Mucosa of stomach (tissue), 1 donor: Measurements from ENCODE around the gene CALY.

ENCODE experiments used
- H3K27me3 ChIP-seq: one replicate; pipeline ENCODE4 v1.7.0; 2013; ENCODE audit warnings: mild to moderate bottlenecking, low read length; ENCODE audit not compliant: control insufficient read depth, insufficient read depth
- H3K36me3 ChIP-seq: one replicate; pipeline ENCODE4 v1.7.0; 2013; ENCODE audit warnings: low read length; ENCODE audit not compliant: control insufficient read depth, insufficient read depth
- H3K4me1 ChIP-seq: one replicate; pipeline ENCODE4 v1.7.0; 2013; ENCODE audit warnings: mild to moderate bottlenecking, low read length; ENCODE audit not compliant: control insufficient read depth, insufficient read depth
- H3K4me3 ChIP-seq: one replicate; pipeline ENCODE4 v1.7.0; 2013; ENCODE audit warnings: low read length
- H3K9ac ChIP-seq: one replicate; pipeline ENCODE4 v1.7.0; 2013; ENCODE audit warnings: mild to moderate bottlenecking, low read length, moderate library complexity
- H3K9me3 ChIP-seq: one replicate; pipeline ENCODE4 v1.7.0; 2013; ENCODE audit warnings: mild to moderate bottlenecking, low read length, moderate library complexity; ENCODE audit not compliant: control insufficient read depth
- donor health status: Pancreatic carcinoma.

The CALY gene

GRCh38 chr10:133362846-133363245 is 26.1 kb upstream of the CALY start:
- Histone ChIP-seq H3K36me3 (peaks cover 16% of the 10 kb centered on the region), H3K4me1 (peaks cover 35% of the 10 kb centered on the region), H3K9ac (no peak overlapping the region), H3K9me3 (no peaks in the 10 kb centered on the region), H3K4me3 (no peak overlapping the region), H3K27me3 (no peaks in the 10 kb centered on the region)

DNA sequence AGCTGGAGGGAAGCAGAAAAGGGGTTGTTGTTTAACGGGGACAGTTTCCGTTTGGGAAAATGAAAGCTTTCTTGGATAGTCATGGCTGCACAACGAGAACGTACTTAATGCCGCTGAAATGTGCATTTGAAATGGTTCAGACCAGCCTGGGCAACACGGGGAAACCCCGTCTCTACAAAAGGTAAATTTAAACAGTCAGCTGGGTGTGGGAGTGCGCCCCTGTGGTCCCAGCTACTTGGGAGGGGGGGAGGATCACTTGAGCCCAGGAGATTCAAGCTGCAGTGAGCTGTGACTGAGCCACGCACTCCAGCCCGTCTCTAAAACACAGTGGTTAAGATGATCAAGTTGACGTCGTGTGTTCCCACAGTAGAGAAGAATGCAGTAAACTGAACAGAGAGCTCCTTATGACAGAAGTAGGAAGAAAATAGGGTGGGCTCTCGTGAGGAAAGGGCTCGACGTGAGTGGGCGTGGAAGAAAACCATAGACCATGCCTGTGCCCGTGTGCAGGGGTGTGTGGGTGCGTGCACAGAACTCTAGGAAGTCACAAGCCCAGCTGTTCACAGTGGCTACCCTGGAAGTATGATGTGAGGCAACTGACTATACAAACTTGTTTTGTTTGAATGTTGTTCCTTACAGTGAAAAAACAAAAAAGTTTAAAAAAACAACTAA is 25.2 kb upstream of the CALY start:
- H3K9me3 ChIP-seq, result no peaks in the 10 kb centered on the region
- H3K36me3 ChIP-seq, result peaks cover 16% of the 10 kb centered on the region
- no peak overlapping the region for H3K4me3 ChIP-seq
- no peak overlapping the region for H3K9ac ChIP-seq
- H3K4me1 ChIP-seq, result peaks cover 40% of the 10 kb centered on the region
- H3K27me3 ChIP-seq, result peaks cover 5% of the 10 kb centered on the region

GRCh38 chr10:133361227-133361626 is 24.5 kb upstream of the CALY start:
- Histone ChIP-seq H3K36me3 (peaks cover 10% of the 10 kb centered on the region), H3K4me1 (peaks cover 45% of the 10 kb centered on the region), H3K4me3 (no peak overlapping the region), H3K9ac (no peak overlapping the region), H3K9me3 (no peaks in the 10 kb centered on the region), H3K27me3 (peaks cover 6% of the 10 kb centered on the region)

- Histone ChIP-seq H3K27me3 (peaks cover 6% of the 10 kb centered on the region), H3K9ac (no peak overlapping the region), H3K9me3 (no peaks in the 10 kb centered on the region), H3K4me1 (peaks cover 37% of the 10 kb centered on the region), H3K36me3 (no peaks in the 10 kb centered on the region), H3K4me3 (no peak overlapping the region)
Observed at GRCh38 chr10:133359972-133360610, 23.4 kb upstream of the CALY start.

- Histone ChIP-seq H3K9ac (no peak overlapping the region), H3K27me3 (peaks cover 6% of the 10 kb centered on the region), H3K36me3 (no peaks in the 10 kb centered on the region), H3K4me1 (peaks cover 32% of the 10 kb centered on the region), H3K9me3 (no peaks in the 10 kb centered on the region), H3K4me3 (no peak overlapping the region)
Observed at GRCh38 chr10:133359554-133359971, 22.9 kb upstream of the CALY start.

GRCh38 chr10:133358925-133359310 is 22.2 kb upstream of the CALY start:
- H3K4me1 ChIP-seq, result peaks cover 29% of the 10 kb centered on the region
- peaks cover 6% of the 10 kb centered on the region for H3K27me3 ChIP-seq
- H3K9ac ChIP-seq, result no peak overlapping the region
- no peaks in the 10 kb centered on the region for H3K9me3 ChIP-seq
- no peak overlapping the region for H3K4me3 ChIP-seq
- H3K36me3 ChIP-seq, result no peaks in the 10 kb centered on the region

GRCh38 chr10:133358162-133358924 is 21.6 kb upstream of the CALY start:
- Histone ChIP-seq H3K9me3 (no peaks in the 10 kb centered on the region), H3K4me1 (peaks cover 29% of the 10 kb centered on the region), H3K36me3 (no peaks in the 10 kb centered on the region), H3K4me3 (no peak overlapping the region), H3K9ac (no peak overlapping the region), H3K27me3 (peaks cover 6% of the 10 kb centered on the region)

- Histone ChIP-seq H3K4me3 (no peak within 1 kb of the TSS), H3K36me3 (no peaks in the 10 kb centered on the region), H3K27me3 (peaks cover 6% of the 10 kb centered on the region), H3K9ac (peak within 1 kb of the TSS; percentile 57), H3K4me1 (peaks cover 29% of the 10 kb centered on the region), H3K9me3 (no peaks in the 10 kb centered on the region)
Observed at GRCh38 chr10:133357285-133358161, 20.8 kb upstream of the CALY start, which contains the start of gene FUOM. Gene FUOM (minus strand): TSS chr10:133358019. CDS start chr10:133358007, 12 bp downstream.

DNA sequence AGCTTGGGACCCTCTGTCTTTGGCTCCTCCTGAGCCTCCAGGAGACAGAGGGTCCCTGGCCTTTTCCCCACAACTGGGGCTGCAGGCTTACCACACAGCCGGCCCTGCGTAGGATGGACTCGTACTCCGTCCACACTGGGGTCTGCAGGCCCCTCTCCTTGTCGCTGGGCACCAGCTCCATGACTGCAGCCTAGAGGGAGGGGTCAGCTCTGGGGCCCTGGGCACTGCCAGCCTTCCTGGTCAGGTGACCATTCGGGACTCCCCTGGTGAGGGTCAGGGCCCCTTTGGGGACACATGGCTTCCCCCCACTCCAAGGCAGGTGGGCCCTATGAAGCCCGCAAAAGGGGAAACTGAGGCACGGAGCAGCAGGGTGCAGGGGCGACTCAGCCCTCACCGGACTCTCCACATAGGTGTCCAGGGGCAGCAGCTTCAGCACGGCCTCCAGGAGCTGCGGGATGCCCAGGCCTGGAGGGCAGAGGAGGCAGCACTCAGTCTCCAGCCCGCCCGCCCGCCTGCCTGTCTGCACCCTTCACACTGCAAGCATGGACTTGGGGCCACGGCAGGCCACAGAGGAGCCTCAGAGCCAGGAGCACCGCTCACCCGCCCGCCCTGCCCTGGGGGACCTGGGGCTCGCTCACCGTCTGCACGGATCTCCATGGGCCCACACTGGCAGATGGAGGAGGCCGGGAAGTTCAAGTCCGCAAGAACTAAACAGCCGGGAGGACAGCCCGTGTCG is 20.0 kb upstream of the CALY start:
- Histone ChIP-seq H3K27me3 (peaks cover 6% of the 10 kb centered on the region), H3K9ac (peak overlapping the region; percentile 57), H3K4me3 (no peak overlapping the region), H3K4me1 (peaks cover 29% of the 10 kb centered on the region), H3K9me3 (no peaks in the 10 kb centered on the region), H3K36me3 (no peaks in the 10 kb centered on the region)

- Histone ChIP-seq H3K4me3 (no peak overlapping the region), H3K9ac (no peak overlapping the region), H3K36me3 (no peaks in the 10 kb centered on the region), H3K27me3 (peaks cover 6% of the 10 kb centered on the region), H3K4me1 (peaks cover 29% of the 10 kb centered on the region), H3K9me3 (no peaks in the 10 kb centered on the region)
Observed at GRCh38 chr10:133355991-133356390, 19.3 kb upstream of the CALY start.

- H3K4me3 ChIP-seq, result no peak overlapping the region
- H3K4me1 ChIP-seq, result peaks cover 25% of the 10 kb centered on the region
- H3K36me3 ChIP-seq, result no peaks in the 10 kb centered on the region
- peaks cover 6% of the 10 kb centered on the region for H3K27me3 ChIP-seq
- H3K9me3 ChIP-seq, result no peaks in the 10 kb centered on the region
- no peak overlapping the region for H3K9ac ChIP-seq
Observed at GRCh38 chr10:133355266-133355665, 18.6 kb upstream of the CALY start.
